Smooth muscle cell of the umbilical artery (primary cell): ENCODE measurements around the gene RC3H2. TPM values are rescaled to one million over a fixed set of nuclear protein-coding genes. Genes with fewer than 3 reads are reported as not detected.

ENCODE experiments used
- total RNA-seq: library from RNA; depleted of rRNA; stranded (reverse); fragments of >200 nt; gene quantifications from 2 replicates; pipeline ENCODE4 v1.2.3, GENCODE V29; 2014

The RC3H2 gene, protein sequence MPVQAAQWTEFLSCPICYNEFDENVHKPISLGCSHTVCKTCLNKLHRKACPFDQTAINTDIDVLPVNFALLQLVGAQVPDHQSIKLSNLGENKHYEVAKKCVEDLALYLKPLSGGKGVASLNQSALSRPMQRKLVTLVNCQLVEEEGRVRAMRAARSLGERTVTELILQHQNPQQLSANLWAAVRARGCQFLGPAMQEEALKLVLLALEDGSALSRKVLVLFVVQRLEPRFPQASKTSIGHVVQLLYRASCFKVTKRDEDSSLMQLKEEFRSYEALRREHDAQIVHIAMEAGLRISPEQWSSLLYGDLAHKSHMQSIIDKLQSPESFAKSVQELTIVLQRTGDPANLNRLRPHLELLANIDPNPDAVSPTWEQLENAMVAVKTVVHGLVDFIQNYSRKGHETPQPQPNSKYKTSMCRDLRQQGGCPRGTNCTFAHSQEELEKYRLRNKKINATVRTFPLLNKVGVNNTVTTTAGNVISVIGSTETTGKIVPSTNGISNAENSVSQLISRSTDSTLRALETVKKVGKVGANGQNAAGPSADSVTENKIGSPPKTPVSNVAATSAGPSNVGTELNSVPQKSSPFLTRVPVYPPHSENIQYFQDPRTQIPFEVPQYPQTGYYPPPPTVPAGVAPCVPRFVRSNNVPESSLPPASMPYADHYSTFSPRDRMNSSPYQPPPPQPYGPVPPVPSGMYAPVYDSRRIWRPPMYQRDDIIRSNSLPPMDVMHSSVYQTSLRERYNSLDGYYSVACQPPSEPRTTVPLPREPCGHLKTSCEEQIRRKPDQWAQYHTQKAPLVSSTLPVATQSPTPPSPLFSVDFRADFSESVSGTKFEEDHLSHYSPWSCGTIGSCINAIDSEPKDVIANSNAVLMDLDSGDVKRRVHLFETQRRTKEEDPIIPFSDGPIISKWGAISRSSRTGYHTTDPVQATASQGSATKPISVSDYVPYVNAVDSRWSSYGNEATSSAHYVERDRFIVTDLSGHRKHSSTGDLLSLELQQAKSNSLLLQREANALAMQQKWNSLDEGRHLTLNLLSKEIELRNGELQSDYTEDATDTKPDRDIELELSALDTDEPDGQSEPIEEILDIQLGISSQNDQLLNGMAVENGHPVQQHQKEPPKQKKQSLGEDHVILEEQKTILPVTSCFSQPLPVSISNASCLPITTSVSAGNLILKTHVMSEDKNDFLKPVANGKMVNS
- 46.0 and 70.8 TPM in 2 replicates for total RNA-seq

DNA sequence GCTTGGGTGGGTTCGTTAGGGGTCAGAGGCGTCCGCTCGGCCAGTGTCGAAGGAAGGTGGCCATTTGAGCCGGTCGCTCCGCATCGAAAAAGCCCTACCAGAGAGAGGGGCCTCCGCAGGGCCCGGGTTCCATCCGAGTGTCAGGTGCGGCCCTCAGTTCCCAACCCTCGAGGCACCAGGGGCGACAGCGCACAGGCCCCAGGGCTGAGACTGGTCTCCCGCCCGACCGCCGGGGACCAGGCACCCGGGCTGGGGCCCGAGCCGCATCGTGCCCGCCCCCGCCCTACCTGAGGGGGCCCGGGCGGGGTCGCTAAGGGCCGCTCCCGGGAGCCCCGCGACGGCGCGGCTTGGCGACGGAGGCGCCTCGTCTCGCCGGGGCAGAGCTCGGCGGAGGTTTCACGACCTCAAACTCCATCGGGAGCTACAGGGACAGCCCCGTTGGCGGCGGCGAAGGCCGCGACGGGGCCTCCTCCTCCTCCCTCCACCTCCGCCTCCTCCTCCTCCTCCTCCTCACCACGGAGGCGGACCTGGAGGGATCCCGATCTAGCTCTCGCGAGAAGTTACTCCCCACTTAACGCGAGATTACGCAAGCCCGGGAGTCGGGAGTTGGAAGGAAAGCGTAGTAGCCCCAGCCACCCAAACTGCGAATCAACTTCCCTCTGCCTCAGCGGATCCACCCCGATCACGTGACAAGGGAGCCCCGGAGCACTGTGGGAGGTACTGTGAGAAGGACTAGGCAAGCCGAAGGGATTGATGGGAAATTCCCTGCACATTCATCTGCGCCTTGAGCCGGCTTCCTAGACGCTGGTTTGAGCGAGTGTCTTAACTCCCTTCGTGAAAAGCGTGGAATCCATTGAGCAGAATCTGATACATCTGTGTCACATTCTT lies at the start of gene RC3H2:
Gene RC3H2, minus strand, starts transcription at position 537 of the 888 bp plus-strand sequence. CDS start 7,850 bp downstream, outside the sequence.

DNA sequence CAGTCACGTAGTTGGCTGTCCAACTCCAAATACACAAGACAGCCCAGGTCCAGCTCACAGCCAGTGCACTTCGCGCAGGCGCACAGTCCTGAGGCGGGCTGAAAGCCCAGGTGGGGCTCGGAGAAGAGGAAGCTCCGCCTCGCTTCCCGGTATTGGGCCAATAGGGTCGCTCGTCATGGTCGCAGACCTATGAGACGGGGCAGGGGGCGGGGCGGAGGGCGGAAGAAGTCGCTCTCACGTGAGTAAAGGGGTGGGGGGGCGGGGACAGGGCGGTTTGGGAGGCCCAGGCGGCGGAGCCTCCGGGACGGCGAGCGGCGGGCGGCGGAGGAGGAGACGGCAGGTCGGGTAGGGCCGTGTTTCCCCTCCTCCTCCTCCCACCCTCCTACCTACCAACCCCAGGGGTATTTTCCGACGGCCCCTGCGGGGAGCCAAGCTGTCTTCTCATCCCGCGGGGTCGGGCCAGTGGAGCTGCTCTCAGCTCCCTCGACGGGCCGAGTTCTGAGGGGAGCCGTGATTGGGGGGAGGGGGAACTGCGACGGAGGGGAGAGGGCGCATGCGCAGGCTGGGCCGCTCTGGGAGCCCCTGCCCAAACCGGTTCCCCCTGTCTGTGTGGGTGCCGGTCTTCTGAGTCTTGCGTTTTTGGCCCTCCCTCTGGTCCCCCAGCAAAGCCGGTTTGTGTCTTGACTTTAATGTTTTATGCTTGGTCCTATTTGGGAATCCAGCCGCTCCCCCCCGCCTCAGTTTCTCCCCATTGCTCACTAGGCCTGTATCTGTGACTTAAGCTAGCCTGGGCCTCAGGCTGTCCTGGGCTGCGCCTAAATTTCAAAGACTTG lies 35.8 kb upstream of the RC3H2 start, which contains the start of gene RABGAP1:
Gene RABGAP1, plus strand, starts transcription at position 272 of the 833 bp plus-strand sequence. CDS start 16,040 bp downstream, outside the sequence.

GRCh38 chr9:122931226-122932121 lies 26.3 kb upstream of the RC3H2 start, which contains the start of gene ZBTB26:
TSS of gene ZBTB26 (minus strand) at chr9:122931512. CDS start at chr9:122919934, 11,578 bp downstream.

DNA sequence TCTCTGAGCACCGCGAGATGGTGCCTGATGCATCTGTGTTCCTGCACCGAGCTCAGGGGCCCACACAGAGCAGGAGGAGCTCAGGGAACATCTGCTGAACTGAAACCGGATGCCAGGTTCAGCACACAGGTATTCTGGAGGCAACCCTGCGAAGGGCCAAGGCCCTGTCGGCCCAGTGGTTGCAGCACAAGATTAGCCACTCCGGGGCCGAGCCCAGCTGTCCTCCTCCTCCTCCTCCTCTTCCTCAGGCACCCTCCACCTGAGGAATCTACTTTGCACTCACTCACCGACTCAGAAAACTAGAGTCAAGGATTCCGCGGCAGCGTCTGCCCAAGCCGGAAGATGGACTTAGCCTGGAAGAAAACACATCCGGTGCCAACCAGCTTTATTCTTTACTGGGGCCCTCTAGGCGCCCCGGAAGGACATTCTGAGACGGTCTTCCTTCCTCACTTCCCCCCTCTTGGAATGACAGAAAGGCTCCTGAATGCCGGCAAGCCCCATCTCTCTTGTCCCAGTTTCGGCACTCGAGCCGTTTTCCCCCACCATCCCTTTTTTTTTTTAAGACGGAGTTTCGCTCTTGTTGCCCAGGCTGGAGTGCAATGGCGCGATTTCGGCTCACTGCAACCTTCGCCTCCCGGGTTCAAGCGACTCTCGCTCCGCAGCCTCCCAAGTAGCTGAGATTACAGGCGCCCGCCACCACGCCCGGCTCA lies 8.0 kb upstream of the RC3H2 start, which contains the start of gene ZBTB6:
Gene ZBTB6, minus strand, starts transcription at position 360 of the 710 bp plus-strand sequence. CDS start 1,251 bp downstream, outside the sequence.

DNA sequence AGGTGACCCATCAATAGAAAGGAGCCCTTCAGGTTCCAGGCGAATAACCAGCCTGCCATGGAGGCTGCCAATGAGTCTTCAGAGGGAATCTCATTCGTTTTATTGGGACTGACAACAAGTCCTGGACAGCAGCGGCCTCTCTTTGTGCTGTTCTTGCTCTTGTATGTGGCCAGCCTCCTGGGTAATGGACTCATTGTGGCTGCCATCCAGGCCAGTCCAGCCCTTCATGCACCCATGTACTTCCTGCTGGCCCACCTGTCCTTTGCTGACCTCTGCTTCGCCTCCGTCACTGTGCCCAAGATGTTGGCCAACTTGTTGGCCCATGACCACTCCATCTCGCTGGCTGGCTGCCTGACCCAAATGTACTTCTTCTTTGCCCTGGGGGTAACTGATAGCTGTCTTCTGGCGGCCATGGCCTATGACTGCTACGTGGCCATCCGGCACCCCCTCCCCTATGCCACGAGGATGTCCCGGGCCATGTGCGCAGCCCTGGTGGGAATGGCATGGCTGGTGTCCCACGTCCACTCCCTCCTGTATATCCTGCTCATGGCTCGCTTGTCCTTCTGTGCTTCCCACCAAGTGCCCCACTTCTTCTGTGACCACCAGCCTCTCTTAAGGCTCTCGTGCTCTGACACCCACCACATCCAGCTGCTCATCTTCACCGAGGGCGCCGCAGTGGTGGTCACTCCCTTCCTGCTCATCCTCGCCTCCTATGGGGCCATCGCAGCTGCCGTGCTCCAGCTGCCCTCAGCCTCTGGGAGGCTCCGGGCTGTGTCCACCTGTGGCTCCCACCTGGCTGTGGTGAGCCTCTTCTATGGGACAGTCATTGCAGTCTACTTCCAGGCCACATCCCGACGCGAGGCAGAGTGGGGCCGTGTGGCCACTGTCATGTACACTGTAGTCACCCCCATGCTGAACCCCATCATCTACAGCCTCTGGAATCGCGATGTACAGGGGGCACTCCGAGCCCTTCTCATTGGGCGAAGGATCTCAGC lies 104.8 kb downstream of the RC3H2 start, which contains the start of gene OR1K1:
Gene OR1K1, plus strand, starts transcription at position 58 of the 995 bp plus-strand sequence. Its CDS starts 0 bp downstream, at position 58.

Other genes starting within 250 kb of the RC3H2 start
- gene OR1B1, start 247.7 kb downstream of the RC3H2 start, total RNA-seq, result 0.23 TPM in 1 of 2 replicates, not detected in the other
- not detected in 2 replicates for gene OR1L1, start 243.6 kb downstream of the RC3H2 start, total RNA-seq
- not detected in 2 replicates for gene OR1L3, start 230.2 kb downstream of the RC3H2 start, total RNA-seq
- not detected in 2 replicates for gene OR1L4, start 181.4 kb downstream of the RC3H2 start, total RNA-seq
- not detected in 2 replicates for gene OR1L6, start 163.1 kb downstream of the RC3H2 start, total RNA-seq
- gene OR5C1, start 116.4 kb downstream of the RC3H2 start, total RNA-seq, result not detected in 2 replicates
- not detected in 2 replicates for gene OR1K1, start 105.2 kb downstream of the RC3H2 start, total RNA-seq
- gene PDCL, start 76.8 kb downstream of the RC3H2 start, total RNA-seq, result 34.7 and 41.0 TPM in 2 replicates
- 14.1 and 15.4 TPM in 2 replicates for gene ZBTB6, start 8.0 kb upstream of the RC3H2 start, total RNA-seq
- 4.5 and 5.5 TPM in 2 replicates for gene ZBTB26, start 26.2 kb upstream of the RC3H2 start, total RNA-seq
- 48.2 and 49.0 TPM in 2 replicates for gene RABGAP1, start 35.7 kb upstream of the RC3H2 start, total RNA-seq
- gene GPR21, start 128.3 kb upstream of the RC3H2 start, total RNA-seq, result 0.89 and 0.97 TPM in 2 replicates